ENCODE results near the gene SLC39A3.
"Not testable (repeated sequence)": the region's sequence is repeated elsewhere in the genome, so short reads cannot be mapped to it uniquely, and the experiment has no call there.

SLC39A3 gene

GRCh38 chr19:2721570-2722540 lies 18.0 kb downstream of the SLC39A3 start:
- no peak for DNase-seq

- no peak for DNase-seq
These were observed 18.8 kb downstream of the SLC39A3 start, which contains the start of gene DIRAS1 for GRCh38 chr19:2720777-2721569. TSS of gene DIRAS1 (minus strand) at chr19:2721372. CDS start at chr19:2717806, 3,566 bp downstream.

GRCh38 chr19:2719920-2720776 lies 19.7 kb downstream of the SLC39A3 start:
- no peak for DNase-seq

- DNase-seq: no peak
These were observed 20.5 kb downstream of the SLC39A3 start for GRCh38 chr19:2719232-2719735.

- DNase-seq: no peak
These were observed 21.9 kb downstream of the SLC39A3 start for GRCh38 chr19:2717638-2718541.

GRCh38 chr19:2716722-2717637 lies 22.8 kb downstream of the SLC39A3 start:
- DNase-seq: no peak

GRCh38 chr19:2716275-2716650 lies 23.6 kb downstream of the SLC39A3 start:
- no peak for DNase-seq

GRCh38 chr19:2715470-2716274 lies 24.1 kb downstream of the SLC39A3 start:
- DNase-seq: no peak

- DNase-seq: no peak
These were observed 25.1 kb downstream of the SLC39A3 start for GRCh38 chr19:2714531-2715269.

- DNase-seq: not testable (repeated sequence)
These were observed 25.7 kb downstream of the SLC39A3 start for GRCh38 chr19:2714102-2714501.

GRCh38 chr19:2713170-2713569 lies 26.6 kb downstream of the SLC39A3 start:
- DNase-seq: not testable (repeated sequence)

- DNase-seq: no peak
These were observed 28.0 kb downstream of the SLC39A3 start for GRCh38 chr19:2711875-2712205.

GRCh38 chr19:2711172-2711874 lies 28.5 kb downstream of the SLC39A3 start:
- DNase-seq: no peak

GRCh38 chr19:2706251-2706650 lies 33.6 kb downstream of the SLC39A3 start:
- no peak for DNase-seq

- DNase-seq: no peak
These were observed 36.1 kb downstream of the SLC39A3 start for GRCh38 chr19:2703691-2704216.

GRCh38 chr19:2703077-2703437 lies 36.8 kb downstream of the SLC39A3 start:
- DNase-seq: no peak

GRCh38 chr19:2702170-2703076 lies 37.4 kb downstream of the SLC39A3 start, which contains the start of gene GNG7:
TSS of gene GNG7 (minus strand) at chr19:2702694. CDS start at chr19:2520688, 182,006 bp downstream.
- DNase-seq: peak; percentile 95

All from CD4-positive, alpha-beta T cell treated with Interleukin-10 for 1 hour (primary cell).